CD4-positive, alpha-beta T cell treated with Interleukin-15 for 1 hour (primary cell): Measurements from ENCODE around the gene DCUN1D4.
A peak's percentile ranks its signal among the peaks of the same experiment; 100 is the strongest.

ENCODE experiments used
- DNase-seq: peaks from one replicate; pipeline ENCODE4 v3.0.0-alpha.2; 2020

Gene DCUN1D4

DNA sequence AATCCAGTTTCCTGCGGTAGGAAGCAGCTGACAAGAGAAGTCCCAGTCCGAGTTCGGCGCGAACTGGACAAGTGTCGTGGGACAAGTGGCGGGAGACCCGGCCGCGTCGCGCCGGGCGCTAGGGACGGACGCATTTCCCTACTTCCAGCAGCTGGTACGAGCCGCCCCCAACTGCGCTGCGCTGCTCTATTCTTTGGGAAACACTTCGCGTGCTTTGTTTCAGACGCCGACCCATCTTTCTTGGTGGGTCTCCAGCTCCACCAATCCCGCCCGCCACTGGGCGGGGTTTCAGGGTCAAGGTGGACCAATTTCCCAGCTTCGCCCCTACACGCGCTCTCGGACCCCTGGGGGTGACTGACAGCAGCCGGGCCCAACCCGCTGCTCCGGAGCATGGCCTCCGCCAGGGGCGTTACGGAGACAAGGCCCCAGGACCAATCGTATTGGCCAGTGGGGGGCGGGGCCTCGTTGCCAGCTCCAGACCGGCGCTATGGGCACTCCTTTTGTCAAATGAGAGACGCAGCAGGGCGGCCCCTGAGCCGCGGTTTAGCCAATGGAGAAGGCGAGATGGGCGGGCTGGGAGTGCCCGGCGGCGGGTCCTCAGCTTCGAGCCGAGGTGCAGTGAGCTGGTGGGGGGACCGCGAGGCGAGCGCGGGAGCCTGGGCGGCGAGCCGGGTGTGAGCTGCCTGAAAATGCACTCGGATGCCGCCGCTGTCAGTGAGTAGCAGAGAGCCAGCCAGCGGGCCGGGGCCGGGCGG lies at the start of gene DCUN1D4:
DCUN1D4 (plus strand) TSS at position 600 of the 755 bp plus-strand sequence; CDS start at position 690, 90 bp downstream.
- peak; percentile 99 for DNase-seq

DNA sequence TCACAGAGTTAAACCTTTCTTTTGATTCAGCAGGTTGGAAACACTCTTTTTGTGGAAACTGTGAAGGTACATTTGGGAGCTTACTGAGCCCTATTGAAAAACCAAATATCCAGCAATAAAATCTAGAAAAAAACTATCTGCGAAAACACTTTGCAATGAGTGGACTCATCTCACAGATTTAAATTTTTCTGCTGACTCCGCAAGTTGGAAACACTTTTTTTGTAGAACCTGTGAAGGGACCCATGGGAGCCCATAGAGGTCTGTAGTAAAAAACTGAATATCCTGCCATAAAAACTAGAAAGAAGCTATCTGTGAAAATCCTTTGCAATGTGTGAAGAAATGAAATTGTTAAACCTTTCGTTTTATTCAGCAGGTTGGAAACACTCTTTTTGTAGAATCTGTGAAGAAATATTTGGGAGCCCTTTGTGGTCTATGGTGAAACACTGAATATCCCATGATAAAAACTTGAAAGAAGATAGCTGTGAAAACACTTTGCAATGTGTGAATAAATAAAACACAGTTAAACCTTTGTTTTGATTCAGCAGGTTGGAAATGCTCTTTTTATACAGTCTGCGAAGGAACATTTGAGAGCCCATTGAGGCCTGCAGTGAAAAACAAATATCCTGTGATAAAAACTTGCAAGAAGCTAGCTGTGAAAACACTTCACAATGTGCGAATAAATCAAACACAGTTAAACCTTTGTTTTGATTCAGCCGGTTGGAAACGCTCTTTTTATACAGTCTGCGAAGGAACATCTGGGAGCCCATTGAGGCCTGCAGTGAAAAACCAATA lies 22.3 kb upstream of the DCUN1D4 start:
- DNase-seq: no peak

DNA sequence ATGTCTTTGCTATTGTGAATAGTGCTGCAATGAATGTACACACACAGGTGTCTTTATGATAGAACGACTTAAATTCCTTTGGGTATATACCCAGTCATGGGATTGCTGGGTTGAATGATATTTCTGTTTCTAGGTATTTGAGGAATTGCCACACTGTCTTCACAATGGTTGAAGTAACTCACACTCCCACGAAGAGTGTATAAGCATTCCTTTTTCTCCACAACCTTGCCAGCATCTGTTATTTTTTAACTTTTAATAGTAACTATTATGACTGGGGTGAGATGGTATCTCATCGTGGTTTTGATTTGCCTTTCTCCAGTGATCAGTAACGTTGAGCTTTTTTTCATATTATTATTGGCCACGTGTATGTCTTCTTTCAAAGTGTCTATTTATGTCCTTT lies 17.6 kb upstream of the DCUN1D4 start:
- DNase-seq: no peak

DNA sequence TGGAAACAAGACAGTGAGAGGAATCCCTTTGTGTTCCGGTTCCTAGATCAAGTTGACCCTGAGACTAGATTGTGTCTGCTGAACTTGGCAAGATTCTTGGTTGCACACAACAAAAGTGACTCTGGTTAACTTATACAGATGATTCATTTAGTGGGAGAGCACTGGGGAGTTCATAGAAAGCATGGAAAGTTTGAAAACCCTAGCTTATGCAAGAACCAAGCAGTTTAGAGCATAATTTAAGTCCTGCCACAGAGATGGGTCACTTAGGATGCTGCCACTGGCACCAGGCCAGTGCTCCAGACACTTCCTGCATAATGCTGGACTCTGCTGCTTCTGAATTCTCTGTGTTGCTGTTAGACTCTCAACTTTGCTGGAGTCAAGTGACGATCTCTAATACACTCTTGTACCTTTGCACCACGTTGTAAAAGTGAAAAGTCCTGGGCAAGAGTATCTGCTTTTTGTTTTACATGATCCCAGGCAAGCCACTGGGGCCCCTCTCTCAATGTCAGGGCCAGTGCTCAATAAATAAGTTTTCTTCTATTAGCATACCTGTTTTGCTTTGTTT lies 12.7 kb upstream of the DCUN1D4 start:
- no peak for DNase-seq

DNA sequence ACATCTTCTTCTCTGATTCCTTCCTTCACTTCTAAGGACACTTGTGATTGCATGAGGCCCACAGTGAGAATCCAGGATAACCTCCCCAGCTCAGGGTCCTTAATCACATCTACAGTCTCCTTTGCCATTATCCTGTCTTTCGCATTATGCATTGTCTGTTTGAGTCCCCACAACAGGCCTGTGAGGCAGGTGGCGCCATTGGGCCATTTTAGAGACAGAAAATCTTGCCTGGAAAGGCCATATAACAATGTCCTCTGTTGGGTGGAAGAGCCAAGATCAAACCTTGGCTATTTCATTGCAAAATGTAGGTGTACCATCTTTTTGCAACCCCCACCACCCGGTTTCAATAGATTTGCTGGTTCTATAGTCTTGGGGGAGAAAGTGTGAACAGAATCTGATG lies 11.8 kb upstream of the DCUN1D4 start:
- peak; percentile 49 for DNase-seq

DNA sequence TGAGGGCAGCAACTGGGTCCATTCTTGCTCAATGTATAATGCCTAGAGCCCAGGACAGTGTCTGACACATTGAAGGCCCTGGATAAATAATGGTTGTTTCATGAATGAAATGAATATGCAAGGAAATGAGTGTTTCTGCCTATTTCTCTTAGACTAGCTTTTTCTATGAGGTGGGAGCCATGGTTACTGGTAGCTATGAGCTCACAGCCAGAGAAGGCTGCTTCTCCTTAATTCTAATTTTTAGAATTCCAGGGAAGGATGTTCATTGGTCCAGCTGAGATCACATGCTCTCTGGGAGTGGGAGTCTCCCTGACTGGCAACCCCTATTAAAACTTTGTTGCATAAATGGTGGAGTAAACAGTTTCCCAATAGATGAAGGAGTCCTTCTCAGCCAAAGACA lies 9.7 kb upstream of the DCUN1D4 start:
- DNase-seq: no peak

DNA sequence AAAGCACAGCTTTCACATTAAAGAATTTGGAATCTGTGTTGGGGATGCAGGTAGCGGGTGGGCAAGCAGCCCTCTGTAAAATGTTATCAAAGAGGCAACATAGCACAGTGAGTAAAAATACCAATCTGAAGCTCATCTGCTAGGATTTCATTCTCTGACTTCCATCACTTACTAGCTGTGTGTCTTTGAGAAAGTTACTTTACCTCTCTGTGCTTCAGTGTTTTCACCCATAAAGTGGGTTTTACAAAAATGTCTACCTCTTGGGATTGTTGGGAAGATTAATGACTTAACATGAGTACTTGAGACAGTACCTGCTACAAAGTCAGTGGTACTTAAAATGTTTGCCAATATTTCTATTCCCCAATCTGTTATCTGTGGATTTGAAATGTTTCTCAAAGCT lies 7.9 kb upstream of the DCUN1D4 start:
- DNase-seq: no peak

DNA sequence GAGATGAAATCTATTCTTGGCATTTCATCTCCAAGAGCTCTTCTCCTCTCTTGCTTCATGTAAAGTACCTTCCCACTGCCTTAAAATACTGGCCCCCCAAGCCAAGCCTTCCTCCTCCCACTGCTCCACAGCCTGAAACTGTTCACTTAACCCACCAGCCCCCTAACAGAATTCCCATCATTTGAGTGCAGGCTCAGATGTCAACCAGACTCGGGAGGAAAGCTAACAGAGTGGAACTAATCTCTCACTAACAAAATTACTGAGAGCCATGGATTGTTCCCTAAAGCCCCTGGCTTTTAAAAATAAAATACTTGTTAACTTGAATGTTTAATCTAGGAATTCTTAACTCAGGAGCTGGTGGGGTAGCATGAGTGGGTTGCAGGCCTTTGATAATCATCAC lies 7.1 kb upstream of the DCUN1D4 start:
- no peak for DNase-seq

DNA sequence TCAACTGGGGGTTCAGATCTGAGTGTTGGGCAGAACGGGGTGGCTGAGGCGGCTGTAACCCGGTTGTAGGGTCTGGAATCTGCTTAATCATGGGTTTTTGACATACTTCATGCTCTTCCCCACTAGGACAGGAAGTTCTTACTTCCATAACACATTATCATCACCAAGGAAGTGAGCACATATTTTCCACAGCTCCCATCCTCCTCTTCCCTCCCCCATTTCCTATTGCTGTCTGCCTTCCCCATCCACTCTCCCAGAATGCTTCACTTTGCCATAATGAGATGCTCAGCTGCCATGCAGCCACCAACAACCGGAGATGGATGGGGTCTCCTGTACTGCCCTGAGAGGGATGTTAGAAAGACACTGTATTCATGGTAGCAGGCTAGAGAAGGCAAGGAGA lies 6.4 kb upstream of the DCUN1D4 start:
- no peak for DNase-seq

DNA sequence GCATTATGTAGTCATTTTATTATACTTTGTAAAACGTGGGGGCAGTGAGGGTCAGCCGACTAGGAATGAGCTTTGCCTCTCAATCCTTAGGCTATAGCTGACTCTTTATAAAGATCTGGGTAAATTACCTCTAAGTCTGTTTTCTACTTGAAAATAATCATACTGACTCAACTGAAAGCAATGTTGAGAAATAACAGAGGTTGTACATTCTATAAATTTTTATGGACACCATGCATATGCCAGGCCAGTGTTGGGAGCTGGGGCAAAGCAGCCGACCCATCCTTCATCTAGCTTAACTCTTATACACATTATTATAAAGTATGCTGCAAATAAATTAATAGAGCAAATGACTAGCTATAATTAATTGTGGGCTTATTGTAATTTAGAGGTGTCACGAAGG lies 2.2 kb upstream of the DCUN1D4 start:
- DNase-seq: no peak

DNA sequence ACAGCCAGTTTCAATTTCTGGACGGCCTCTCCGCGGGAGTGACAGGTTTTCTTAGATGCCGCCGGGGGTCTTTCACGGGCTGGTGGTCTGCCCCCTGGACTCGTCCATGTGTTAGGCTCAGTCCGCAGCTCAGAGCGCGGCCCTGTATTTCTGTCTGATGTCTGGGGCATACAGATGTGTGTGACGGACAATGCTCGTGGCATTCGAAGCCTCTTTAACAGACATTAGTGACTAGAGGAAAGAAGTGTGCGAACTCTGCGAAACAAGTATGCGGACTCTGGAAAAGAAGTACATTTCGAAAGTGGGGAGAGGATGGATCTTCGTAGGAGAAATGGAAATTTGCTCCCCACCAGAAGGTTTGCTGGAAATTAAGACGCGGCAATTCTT lies 793 bp upstream of the DCUN1D4 start:
- no peak for DNase-seq

DNA sequence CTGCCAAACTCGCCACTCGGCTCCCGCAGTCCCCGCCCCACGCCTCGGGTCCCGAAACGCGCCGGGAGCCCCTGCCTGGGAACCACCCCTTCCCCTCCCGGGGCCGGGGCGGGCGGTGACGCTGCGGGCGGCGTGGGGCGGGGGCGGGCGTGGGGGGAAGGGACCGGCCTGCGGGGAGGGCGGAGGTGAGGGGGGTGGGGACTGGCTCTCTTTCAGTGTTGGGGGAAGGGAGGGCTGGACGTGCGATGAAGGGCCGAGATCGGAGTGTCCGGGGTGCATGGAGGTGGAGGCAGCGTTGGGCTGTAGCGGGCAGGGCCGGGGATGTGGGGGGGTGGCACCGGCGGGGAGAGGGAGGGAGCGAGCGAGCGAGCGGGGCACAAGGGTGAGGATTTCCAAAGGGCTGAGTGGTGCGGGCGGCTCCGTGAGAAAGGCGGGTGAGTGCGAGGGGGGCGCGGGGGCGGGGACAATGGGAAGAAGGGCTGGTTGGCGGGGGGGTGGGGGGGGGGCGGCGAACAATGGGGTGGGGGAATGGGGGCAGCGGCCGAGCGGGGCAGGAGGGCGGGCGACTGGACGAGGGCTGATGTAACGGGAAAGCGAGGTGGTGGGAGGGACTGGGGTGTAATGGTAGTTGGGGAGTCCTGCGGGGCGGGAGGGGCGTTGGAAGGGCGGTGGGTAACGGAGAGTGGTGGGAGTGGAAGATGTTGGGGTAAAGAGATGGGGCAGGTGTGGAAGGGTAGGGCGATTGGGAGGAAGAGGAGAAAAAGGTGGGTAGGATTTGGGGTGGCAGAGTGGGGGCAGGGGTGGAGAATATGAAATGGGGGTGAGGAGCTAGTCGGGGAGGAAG lies 578 bp downstream of the DCUN1D4 start:
- DNase-seq: peak; percentile 42

DNA sequence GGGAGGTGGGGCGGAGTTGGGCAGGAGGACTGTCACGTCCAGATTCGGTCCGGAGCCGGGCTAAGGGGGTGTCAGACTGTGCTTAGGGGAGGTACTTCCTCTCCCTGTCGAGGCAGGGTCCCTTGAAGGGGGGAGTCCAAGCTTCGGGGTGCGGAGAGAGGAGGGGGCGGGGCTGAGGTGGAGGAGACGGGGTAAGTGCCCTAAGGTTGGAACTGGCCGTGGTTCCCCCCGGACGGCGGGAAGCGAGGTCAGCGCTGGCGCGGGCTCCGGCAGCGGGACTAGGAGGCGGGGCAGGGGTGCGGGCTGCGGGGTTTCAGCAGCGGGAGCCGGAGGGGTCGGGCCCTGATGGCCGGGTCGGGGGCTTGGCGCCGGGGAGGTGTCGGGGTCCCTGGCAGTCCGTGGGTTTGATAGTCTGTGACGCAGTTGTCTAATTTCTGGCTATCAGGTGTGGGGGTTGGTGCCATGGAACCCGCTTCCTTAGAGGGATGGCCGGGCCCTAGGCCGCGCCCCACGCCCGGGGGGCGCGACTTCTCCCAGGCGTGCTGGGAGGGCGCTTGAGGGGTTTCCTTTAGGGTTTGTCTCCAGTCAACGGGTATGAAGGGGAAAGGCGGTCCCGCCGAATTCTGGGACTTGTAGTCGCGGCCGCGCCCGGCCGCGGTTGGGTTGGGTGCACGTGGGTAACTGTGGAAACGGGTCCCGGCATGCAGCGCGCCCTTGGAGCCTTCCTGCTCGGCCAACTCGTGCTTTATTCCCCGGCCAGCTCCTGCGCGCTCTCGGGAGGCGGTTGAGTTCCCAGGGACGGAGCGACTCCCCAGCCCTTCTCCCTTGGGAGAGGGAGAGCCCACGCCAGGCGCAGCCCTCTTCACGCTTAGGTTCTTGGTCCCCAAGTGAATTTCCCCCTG lies 1.5 kb downstream of the DCUN1D4 start:
- peak; percentile 84 for DNase-seq

DNA sequence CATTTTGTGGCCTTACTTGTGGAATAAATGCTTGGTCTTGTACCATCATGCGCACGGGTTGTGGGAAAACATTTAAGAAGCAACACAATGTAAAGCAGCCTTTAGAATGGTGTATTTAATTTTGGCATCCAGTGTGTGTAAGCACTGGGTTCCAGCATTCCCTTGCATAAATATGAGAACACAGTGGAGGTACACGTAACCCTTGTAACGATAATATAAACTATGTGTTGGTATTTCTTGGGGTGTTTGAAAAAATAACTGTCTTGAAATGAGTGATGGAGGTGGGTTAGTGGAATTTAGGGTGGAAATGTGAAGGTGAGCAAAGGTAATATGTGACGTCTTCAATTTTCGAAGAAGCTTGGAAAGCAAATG lies 2.1 kb downstream of the DCUN1D4 start:
- DNase-seq: no peak

DNA sequence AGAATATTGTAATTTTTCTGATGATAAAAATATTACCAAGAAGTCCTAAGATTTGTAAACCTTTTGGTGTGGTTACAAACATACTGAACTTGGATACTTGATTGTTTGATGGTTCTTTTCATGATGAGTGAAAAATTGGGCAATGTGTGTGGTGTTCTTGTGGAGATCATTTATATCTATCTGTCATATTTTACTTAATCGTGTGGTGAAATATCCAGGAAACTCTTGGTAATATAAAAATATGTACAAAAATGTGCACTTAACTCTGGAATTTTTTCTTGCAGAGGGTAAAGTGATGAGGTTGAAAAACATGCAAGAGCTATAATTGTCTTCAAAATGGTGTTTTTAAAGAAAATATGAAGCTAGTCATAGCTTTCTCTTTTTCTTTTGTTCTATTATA lies 2.8 kb downstream of the DCUN1D4 start:
- no peak for DNase-seq

DNA sequence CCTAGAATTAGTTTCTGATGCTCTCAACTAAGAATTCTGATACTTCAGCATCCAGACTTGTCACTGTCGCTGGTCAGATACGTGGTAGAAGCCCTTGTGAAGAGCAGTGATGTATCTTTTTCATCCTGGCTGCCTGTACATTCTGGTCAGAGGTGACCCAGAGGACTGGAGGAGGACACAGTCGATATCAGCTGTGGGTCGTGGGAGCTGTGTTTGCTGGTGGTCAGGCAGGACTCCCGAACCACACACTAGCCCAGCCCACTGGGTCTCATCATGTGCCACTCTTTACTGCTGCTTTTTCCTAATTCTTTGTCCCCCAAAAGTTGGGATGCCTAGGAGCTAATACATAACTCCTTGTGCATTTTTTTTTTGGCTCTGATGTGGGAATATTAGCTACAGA lies 6.5 kb downstream of the DCUN1D4 start:
- no peak for DNase-seq

DNA sequence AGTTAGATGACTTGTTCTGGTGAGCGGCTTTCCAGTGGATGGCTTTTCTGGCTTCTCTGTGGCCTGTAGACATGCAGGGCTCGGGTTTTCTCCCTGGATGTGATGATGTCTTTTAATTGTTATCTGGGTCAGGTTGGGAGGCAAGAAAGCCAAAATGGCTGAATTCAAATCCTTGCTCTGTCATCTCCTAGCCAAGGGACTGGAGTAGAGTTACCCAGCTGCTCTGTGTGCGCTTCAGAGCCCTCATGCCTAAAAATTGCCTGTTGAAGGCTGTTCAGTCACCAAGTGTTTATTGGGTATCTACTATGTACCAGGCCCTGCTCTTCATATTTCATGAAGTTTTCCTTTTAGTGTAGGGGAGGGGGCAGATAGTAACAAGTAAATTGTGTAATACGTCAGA lies 7.3 kb downstream of the DCUN1D4 start:
- no peak for DNase-seq

DNA sequence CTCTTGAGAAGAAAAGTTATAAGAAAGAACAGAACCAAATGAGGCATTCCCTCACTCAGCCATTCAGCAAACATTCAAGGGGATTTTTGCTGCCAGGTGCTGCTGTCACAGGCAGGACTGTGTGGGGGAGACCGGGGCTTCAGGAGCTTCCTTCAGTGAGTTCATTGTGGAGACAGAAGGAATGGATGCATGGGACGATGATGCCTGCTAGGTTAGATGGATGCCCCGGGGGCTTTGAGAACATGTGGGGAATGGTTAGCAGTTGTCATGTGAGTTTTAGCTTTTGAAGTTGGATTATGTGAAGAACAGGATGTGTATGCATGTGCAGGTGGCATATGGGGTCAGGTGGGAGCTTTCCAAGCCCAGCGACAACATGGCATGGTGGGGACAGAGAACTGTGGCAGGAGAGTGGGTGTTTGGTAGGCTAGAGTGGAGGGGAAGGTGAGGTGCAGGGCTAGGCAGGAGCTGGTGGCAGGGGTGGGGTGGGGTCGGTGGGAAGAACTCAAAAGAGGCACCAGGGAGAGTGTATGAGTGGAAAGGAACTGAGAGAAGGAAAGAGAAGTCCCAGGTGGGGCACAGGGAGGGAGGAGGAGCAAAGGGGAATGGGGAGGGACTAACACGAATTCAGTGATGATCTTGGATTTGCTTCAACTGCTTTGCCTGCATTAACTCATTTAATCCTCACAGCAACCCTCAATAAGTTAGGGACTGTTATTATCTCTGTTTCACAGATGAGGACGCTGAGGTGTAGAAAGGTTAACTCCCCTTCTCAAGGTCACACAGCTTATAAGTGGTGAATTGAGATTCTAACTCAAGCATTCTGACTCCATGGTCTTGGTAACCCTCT lies 8.4 kb downstream of the DCUN1D4 start:
- DNase-seq: no peak

DNA sequence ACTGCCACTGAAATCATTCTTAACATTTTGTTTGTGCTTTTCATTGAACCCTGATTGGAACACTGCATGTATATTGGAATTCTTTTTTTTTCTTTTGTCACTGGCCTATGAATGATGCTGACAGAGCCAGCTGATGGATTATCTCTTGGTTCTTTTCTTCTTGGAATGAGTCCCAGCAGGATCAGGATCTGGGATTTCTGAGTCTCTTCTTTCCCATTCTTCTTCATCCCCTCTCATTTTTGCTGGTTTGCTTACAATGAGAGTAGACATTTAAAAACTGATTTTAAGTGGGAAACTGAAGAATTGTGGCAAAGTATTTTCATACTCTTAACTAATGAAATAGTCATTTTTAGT lies 9.0 kb downstream of the DCUN1D4 start:
- DNase-seq: no peak

DNA sequence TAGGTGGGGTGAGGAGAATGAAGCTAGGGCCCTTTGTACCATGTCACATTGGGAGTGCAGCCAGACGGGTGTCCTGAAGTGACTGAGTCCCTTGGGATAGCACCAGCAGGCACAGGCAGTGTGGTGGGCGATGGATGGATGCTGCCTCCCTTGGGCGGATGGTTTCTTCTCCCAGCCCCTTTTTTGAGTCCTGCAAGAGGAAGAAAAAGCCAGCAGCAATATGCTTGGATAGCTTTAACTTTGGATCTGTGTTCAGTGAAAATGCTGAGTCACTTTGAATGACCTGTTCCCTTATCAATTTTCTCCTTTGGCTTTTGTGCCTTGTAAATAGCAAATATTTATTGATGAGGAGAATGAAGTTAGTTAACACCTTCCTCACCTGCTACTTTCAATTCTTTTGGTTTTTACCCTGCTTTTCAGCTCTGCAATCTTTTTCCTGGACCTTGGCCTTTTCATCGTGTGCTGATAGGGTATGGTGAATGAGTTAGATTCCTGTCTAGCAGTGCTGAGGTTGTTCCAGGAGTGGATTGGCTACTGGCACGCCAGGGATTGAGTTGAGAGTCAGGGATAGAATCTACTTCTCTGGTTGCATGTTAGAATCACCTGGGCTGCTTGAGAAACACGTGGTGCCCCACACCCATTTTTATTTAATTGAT lies 10.2 kb downstream of the DCUN1D4 start:
- no peak for DNase-seq

DNA sequence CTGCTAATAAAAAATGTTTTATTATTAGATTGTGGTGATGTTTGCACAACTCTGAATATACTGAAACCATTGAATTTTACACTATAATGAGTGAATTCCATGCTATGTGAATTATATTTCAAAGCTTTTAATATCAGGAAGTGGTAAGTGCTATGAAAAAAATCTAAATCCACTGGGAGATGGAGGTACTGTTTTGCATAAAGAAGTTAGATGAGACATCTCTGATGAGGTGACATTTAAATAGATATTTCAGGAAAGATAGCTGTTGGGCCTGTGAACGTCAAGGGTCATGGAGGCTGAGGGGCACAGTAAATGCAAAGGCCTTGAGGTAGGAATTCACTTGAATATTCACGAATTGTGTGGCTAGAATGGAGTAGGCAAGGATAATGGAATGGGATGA lies 12.3 kb downstream of the DCUN1D4 start:
- DNase-seq: no peak
